K562 (cell line): ENCODE results near the gene TMEM69. TPM values are rescaled to one million over a fixed set of nuclear protein-coding genes. Genes with fewer than 3 reads are reported as not detected.
A peak's percentile ranks its signal among the peaks of the same experiment; 100 is the strongest.
"Not testable (repeated sequence)": the region's sequence is repeated elsewhere in the genome, so short reads cannot be mapped to it uniquely, and the experiment has no call there.

Source experiments
- ATAC-seq: fragments of 200-7000 bp; cut with Tn5 transposase; 3 replicates; pipeline ENCODE4 v1.9.1; 2020; ENCODE audit warnings: moderate library complexity
- BruUV-seq: library from RNA; stranded (reverse); fragments of 400-500 nt; replicated peaks from 2 replicates; lab custom pipeline; 2021; lab: Mats Ljungman, UMichigan
- CTCF ChIA-PET: fragments of 300-600 bp; formaldehyde crosslinking; extraction: SDS; loops from one replicate; lab custom pipeline; 2021; ENCODE audit warnings: low intra/inter-chr PET ratio; lab: Yijun Ruan, JAX
- POLR2A ChIA-PET: fragments of 300-600, 350-650 bp; sonication (Branson Sonifier 250); formaldehyde crosslinking; extraction: SDS; loops from one replicate; lab custom pipeline; 2021; ENCODE audit warnings: antibody characterized with exemption, inconsistent platforms; lab: Yijun Ruan, JAX
- DNase-seq, 4 experiments: peaks; one replicate each; pipeline versions ENCODE4 v3.0.0 to v3.0.0-alpha.2; 2011 to 2018; ENCODE audit warnings: low spot score in 3 of 4, mixed read lengths in 3 of 4; ENCODE audit errors: extremely low read depth in 1 of 4
- FAIRE-seq: peaks from 2 replicates; lab custom pipeline; 2011; peaks lifted over from hg19 to GRCh38; lab: Jason Lieb, UNC
- H2AFZ ChIP-seq: 2 replicates; pipeline ENCODE4 v1.6.0; 2011; ENCODE audit warnings: low read depth, low read length, control low read depth, inconsistent platforms
- H3K27ac ChIP-seq: fragments of 200-600 bp; 3 replicates; pipeline ENCODE4 v1.8.0; 2011; ENCODE audit warnings: low read depth, mild to moderate bottlenecking, control low read depth, inconsistent platforms, low read length, moderate library complexity, mixed read lengths; ENCODE audit errors: extremely low read depth
- H3K27me3 ChIP-seq, 2 experiments: fragments of 300-600 bp in 1 of 2; 2 replicates in 1 of 2; 3 replicates in 1 of 2; pipeline versions ENCODE4 v1.6.0 to v1.8.0; 2011; ENCODE audit warnings: inconsistent platforms in 2 of 2, low read length in 2 of 2, mild to moderate bottlenecking in 1 of 2, mixed read lengths in 1 of 2, moderate library complexity in 1 of 2; ENCODE audit not compliant: control insufficient read depth in 2 of 2, insufficient read depth in 2 of 2
- H3K36me3 ChIP-seq: fragments of 300-600 bp; 3 replicates; pipeline ENCODE4 v1.8.0; 2011; ENCODE audit warnings: mild to moderate bottlenecking, low read length, inconsistent platforms; ENCODE audit not compliant: control insufficient read depth, insufficient read depth
- H3K4me1 ChIP-seq, 2 experiments: fragments of 200-600 bp in 1 of 2; replicated peaks in 1 of 2; 2 replicates in 1 of 2; 3 replicates in 1 of 2; pipeline versions ENCODE4 v1.5.1 to v1.8.0; 2011; ENCODE audit warnings: inconsistent platforms in 2 of 2, low read length in 2 of 2, mild to moderate bottlenecking in 1 of 2, mixed read lengths in 1 of 2, moderate library complexity in 1 of 2; ENCODE audit not compliant: control insufficient read depth in 2 of 2, insufficient read depth in 2 of 2
- H3K4me2 ChIP-seq: 2 replicates; pipeline ENCODE4 v1.6.1; 2011; ENCODE audit warnings: low read length, control low read depth, inconsistent platforms, mixed read lengths; ENCODE audit not compliant: insufficient read depth
- H3K4me3 ChIP-seq: fragments of 200-600 bp; sonication (generic), shearing (Covaris generic); 2 replicates; pipeline ENCODE4 v1.5.1; 2016; ENCODE audit warnings: control low read depth, inconsistent platforms
- H3K79me2 ChIP-seq: fragments of 200-600 bp; 3 replicates; pipeline ENCODE4 v1.8.0; 2011; ENCODE audit warnings: low read length, inconsistent platforms; ENCODE audit not compliant: control insufficient read depth, insufficient read depth
- H3K9ac ChIP-seq, 2 experiments: 2 replicates each; pipeline versions ENCODE4 v1.6.0 to v1.6.1; 2011; ENCODE audit warnings: low read depth in 2 of 2, low read length in 2 of 2, control low read depth in 1 of 2, inconsistent platforms in 1 of 2, mild to moderate bottlenecking in 1 of 2, mixed read lengths in 1 of 2; ENCODE audit not compliant: insufficient read depth in 1 of 2
- H3K9me1 ChIP-seq: one replicate; pipeline ENCODE4 v1.6.0; 2011; ENCODE audit warnings: inconsistent platforms, mild to moderate bottlenecking, low read length, moderate library complexity; ENCODE audit not compliant: control insufficient read depth, insufficient read depth
- H3K9me3 ChIP-seq: replicated peaks from 2 replicates; pipeline ENCODE4 v1.5.1; 2011; ENCODE audit warnings: low read depth, low read length, inconsistent platforms; ENCODE audit not compliant: control insufficient read depth, insufficient read depth
- H4K20me1 ChIP-seq: replicated peaks from 2 replicates; pipeline ENCODE4 v1.6.1; 2011; ENCODE audit warnings: low read length, inconsistent platforms, mixed read lengths; ENCODE audit not compliant: control insufficient read depth, insufficient read depth
- ATF3 ChIP-seq, 2 experiments: fragments of 450-650 bp in 1 of 2; sonication (generic) in 1 of 2; formaldehyde crosslinking in 1 of 2; IDR thresholded peaks in 1 of 2; conservative IDR thresholded peaks in 1 of 2; 2 replicates each; pipeline versions ENCODE4 v1.6.1 to v1.8.1; 2016 to 2023; ENCODE audit warnings: mild to moderate bottlenecking in 2 of 2, moderate library complexity in 2 of 2, inconsistent platforms in 1 of 2, missing genetic modification reagents in 1 of 2
- BCOR ChIP-seq: fragments of 450-650 bp; IDR thresholded peaks from 2 replicates; pipeline ENCODE4 v1.6.1; 2016
- CTCF ChIP-seq, 3 experiments: IDR thresholded peaks in 2 of 3; conservative IDR thresholded peaks in 1 of 3; 2 replicates each; pipeline ENCODE4 v1.5.1; 2011 to 2012; ENCODE audit warnings: low read length in 3 of 3, mild to moderate bottlenecking in 3 of 3, control low read depth in 2 of 3, improper control_type of control experiment in 1 of 3, inconsistent platforms in 1 of 3, low read depth in 1 of 3, mixed read lengths in 1 of 3, moderate library complexity in 1 of 3; ENCODE audit not compliant: insufficient read depth in 2 of 3
- FOXJ3 ChIP-seq: sonication (generic); formaldehyde crosslinking; IDR thresholded peaks from 2 replicates; pipeline ENCODE4 v1.4.0; 2020; ENCODE audit warnings: mild to moderate bottlenecking, missing genetic modification reagents
- GTF2B ChIP-seq: IDR thresholded peaks from 2 replicates; pipeline ENCODE4 v1.6.1; 2011; ENCODE audit not compliant: insufficient read length; ENCODE audit errors: extremely low read depth
- NEUROD1 ChIP-seq: fragments of 150-350 bp; IDR thresholded peaks from 2 replicates; pipeline ENCODE4 v1.6.1; 2014; ENCODE audit warnings: borderline replicate concordance, low read length, low read depth; ENCODE audit not compliant: partially characterized antibody
- PHB2 ChIP-seq: fragments of 450-650 bp; IDR thresholded peaks from 2 replicates; pipeline ENCODE4 v1.6.1; 2017; ENCODE audit warnings: low read depth
- RFX5 ChIP-seq: IDR thresholded peaks from 2 replicates; pipeline ENCODE4 v1.6.1; 2011; ENCODE audit warnings: low read depth, mild to moderate bottlenecking, improper control_type of control experiment, low read length
- TCF7L2 ChIP-seq: fragments of 150-350 bp; IDR thresholded peaks from 2 replicates; pipeline ENCODE4 v1.6.1; 2016; ENCODE audit warnings: low read depth, mild to moderate bottlenecking, low read length, moderate library complexity
- ZNF121 ChIP-seq: sonication (generic); formaldehyde crosslinking; conservative IDR thresholded peaks from 2 replicates; pipeline ENCODE4 v1.8.0; 2022; ENCODE audit warnings: missing genetic modification reagents
- WGBS: fragments of 100-300 bp; shearing (Covaris generic); methylation state at CpG from one replicate; pipeline ENCODE4 v1.1.6; 2016; ENCODE audit warnings: low coverage, mixed read lengths; ENCODE audit not compliant: insufficient coverage; ENCODE audit errors: missing lambda C conversion rate; 5-methylcytosine and 5-hydroxymethylcytosine counted together
- in situ Hi-C: fragments of 300-500 bp; cut with MboI; formaldehyde crosslinking; loops from 4 replicates; pipeline ENCODE4 v1.15.0; 2018; ENCODE audit warnings: inconsistent platforms, mixed read lengths
- intact Hi-C: fragments of 100-400 bp; cut with micrococcal nuclease; formaldehyde crosslinking; loops from 2 replicates; pipeline ENCODE4 v1.14.2; 2022
- polyA plus RNA-seq, 8 experiments: library from polyadenylated mRNA; depleted of rRNA in 4 of 8; stranded (reverse) in 5 of 8; unstranded in 3 of 8; fragments of >200 nt; fragmentation: Nextera tagmentation in 2 of 8; fragmentation: Illumina TruSeq in 1 of 8; extraction: Ambion mirVana in 2 of 8; extraction: Trizol in 1 of 8; gene quantifications; 2 replicates each; pipeline versions ENCODE4 v1.2.1 to v1.2.3, GENCODE V29; 2011 to 2014; ENCODE audit warnings: inconsistent platforms in 1 of 8, missing spikeins in 1 of 8
- total RNA-seq, 7 experiments: library from RNA; depleted of rRNA in 6 of 7; stranded (reverse); fragments of >200 nt in 6 of 7; fragmentation: Illumina TruSeq in 2 of 7; extraction: Trizol in 2 of 7; gene quantifications; 2 replicates each; pipeline versions ENCODE4 v1.2.1 to v1.2.3, GENCODE V29; 2011 to 2021; ENCODE audit warnings: low replicate concordance in 1 of 7

Gene TMEM69
- total and polyA plus RNA-seq, 9 of the 15 experiments (the other 6 are each of a cell fraction or from before 2014, with no cell fraction given), result 47.3 to 248 (median 103) TPM

- in situ Hi-C loops, H3K4me3 ChIP-seq, POLR2A ChIA-PET, H3K9ac ChIP-seq, H3K9me1 ChIP-seq, H4K20me1 ChIP-seq, H3K36me3 ChIP-seq, H3K79me2 ChIP-seq, H3K9me3 ChIP-seq, CTCF ChIA-PET, ATAC-seq, FAIRE-seq, intact Hi-C loops, H3K4me2 ChIP-seq, H3K27me3 ChIP-seq, H2AFZ ChIP-seq, H3K27ac ChIP-seq, DNase-seq, BruUV-seq, H3K4me1 ChIP-seq: not testable (repeated sequence)
- TF ChIP-seq ZNF121 (CRISPR knock-in tag), result peak; percentile 77
- TF ChIP-seq BCOR, result peak; percentile 59
- WGBS, result 84% methylated on average over 7 of the region's 9 CpGs
Observed at GRCh38 chr1:45726007-45726406, 38.0 kb downstream of the TMEM69 start.

- no TSS peak for BruUV-seq
- ChIA-PET CTCF (no interaction called here), POLR2A (interaction anchor here (0.5 to 0.9 kb wide), 3 partner anchors 16 to 29 kb away, joined by 3 read pairs; partner anchors contain the start of gene IPP)
- H3K4me1 ChIP-seq, result peaks cover 7 to 10% of the 10 kb centered on the region in 2 experiments; a peak in 4 of 5 replicates
- no peak overlapping the region for H3K27ac ChIP-seq
- no peaks in the 10 kb centered on the region for H3K9me1 ChIP-seq
- DNase-seq (no peak), FAIRE-seq (no peak), ATAC-seq (no peak)
- no peaks in the 10 kb centered on the region for H3K27me3 ChIP-seq
- no peaks in the 10 kb centered on the region for H4K20me1 ChIP-seq
- 61% methylated on average over 3 of the region's 3 CpGs for WGBS
- in situ Hi-C loops (no loop called here), intact Hi-C loops (no loop called here)
- H3K79me2 ChIP-seq, result no peaks in the 10 kb centered on the region
- no peak overlapping the region for H3K4me2 ChIP-seq
- no peaks in the 10 kb centered on the region for H3K36me3 ChIP-seq
- no peak overlapping the region for H3K9ac ChIP-seq
- no peaks in the 10 kb centered on the region for H3K9me3 ChIP-seq
- no peak overlapping the region for H2AFZ ChIP-seq
- H3K4me3 ChIP-seq, result no peak overlapping the region
- TF ChIP-seq GTF2B, result no peak
- TF ChIP-seq RFX5, result no peak
- TF ChIP-seq ATF3 (IDR thresholded peaks at IDR 0.05), result no peak
- no peak for TF ChIP-seq ATF3 (CRISPR knock-in tag; conservative IDR thresholded peaks at IDR 0.05)
- TF ChIP-seq FOXJ3 (CRISPR knock-in tag), result no peak
- no peak for TF ChIP-seq CTCF (IDR thresholded peaks at IDR 0.05 in 2 of 3, conservative IDR thresholded peaks at IDR 0.05 in 1 of 3; ENCODE audit: insufficient read depth in 2 of 3, low read depth in 1 of 3, low read length in 3 of 3)
- TF ChIP-seq PHB2, result no peak
- TF ChIP-seq TCF7L2, result no peak
- TF ChIP-seq NEUROD1, result no peak
Observed at GRCh38 chr1:45730075-45730779, 42.2 kb downstream of the TMEM69 start.
